HL-60 (cell line): ENCODE results near the gene DAAM2.

Experiments
- DNase-seq, 2 experiments: peaks; one replicate each; pipeline ENCODE4 v3.0.0-alpha.2; 2010 to 2020; ENCODE audit warnings: low read depth in 1 of 2, low spot score in 1 of 2
- H3K27ac ChIP-seq: fragments of 250-450 bp; sonication (Bioruptor Pico); replicated peaks from 2 replicates; pipeline ENCODE4 v1.5.1; 2020; ENCODE audit warnings: mild to moderate bottlenecking, moderate library complexity
- H3K27me3 ChIP-seq: fragments of 250-450 bp; sonication (Bioruptor Pico); 2 replicates; pipeline ENCODE4 v1.5.1; 2021; ENCODE audit warnings: mild to moderate bottlenecking, moderate library complexity; ENCODE audit not compliant: insufficient read depth, poor library complexity, severe bottlenecking
- H3K4me3 ChIP-seq: replicated peaks from 2 replicates; pipeline ENCODE4 v1.5.1; 2011; ENCODE audit warnings: mild to moderate bottlenecking, control low read depth, low read length; ENCODE audit not compliant: insufficient read depth
- GABPA ChIP-seq: IDR thresholded peaks from 2 replicates; pipeline ENCODE4 v1.6.1; 2012; ENCODE audit warnings: low read depth
- POLR2AphosphoS5 ChIP-seq: IDR thresholded peaks from 2 replicates; pipeline ENCODE4 v1.6.1; 2012; ENCODE audit warnings: low read depth
- SPI1 ChIP-seq: IDR thresholded peaks from 2 replicates; pipeline ENCODE4 v1.6.1; 2012; ENCODE audit warnings: low read depth, mild to moderate bottlenecking, borderline replicate concordance
- TF ChIP-seq, protein P1 (sequence below): IDR thresholded peaks from one replicate; pipeline ENCODE4 v1.5.1; 2011; ENCODE audit warnings: low read length, control low read depth, inconsistent platforms; ENCODE audit not compliant: insufficient read depth
- TF ChIP-seq, protein P2 (sequence below): IDR thresholded peaks from 2 replicates; pipeline ENCODE4 v1.6.1; 2012; ENCODE audit warnings: low read depth; ENCODE audit not compliant: insufficient replicate concordance

DAAM2 gene

DNA sequence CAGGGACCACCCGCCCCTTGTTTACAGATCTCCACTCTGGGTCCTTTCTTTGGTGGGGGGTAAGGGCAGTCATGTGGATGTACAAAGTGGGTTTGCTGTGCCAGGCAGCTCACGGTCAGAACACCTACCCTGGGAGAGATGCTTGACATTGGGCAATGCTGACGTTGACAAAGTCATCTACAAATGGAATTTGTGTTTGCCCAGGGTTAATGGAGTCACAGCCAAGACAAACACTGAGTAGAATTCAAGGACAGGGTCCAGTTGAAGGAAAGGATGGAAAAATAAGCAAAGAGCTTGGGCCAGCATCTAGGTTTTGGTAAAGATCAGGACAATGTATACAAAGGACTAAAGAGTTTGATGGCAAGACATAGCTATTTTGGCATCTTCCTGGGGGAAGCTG lies 87.4 kb downstream of the DAAM2 start:
- no peaks in the 10 kb centered on the region for H3K27me3 ChIP-seq
- H3K27ac ChIP-seq = no peak overlapping the region
- H3K4me3 ChIP-seq = no peak overlapping the region
- no peak for DNase-seq
- no peak for TF ChIP-seq POLR2AphosphoS5
- TF ChIP-seq, protein P1, sequence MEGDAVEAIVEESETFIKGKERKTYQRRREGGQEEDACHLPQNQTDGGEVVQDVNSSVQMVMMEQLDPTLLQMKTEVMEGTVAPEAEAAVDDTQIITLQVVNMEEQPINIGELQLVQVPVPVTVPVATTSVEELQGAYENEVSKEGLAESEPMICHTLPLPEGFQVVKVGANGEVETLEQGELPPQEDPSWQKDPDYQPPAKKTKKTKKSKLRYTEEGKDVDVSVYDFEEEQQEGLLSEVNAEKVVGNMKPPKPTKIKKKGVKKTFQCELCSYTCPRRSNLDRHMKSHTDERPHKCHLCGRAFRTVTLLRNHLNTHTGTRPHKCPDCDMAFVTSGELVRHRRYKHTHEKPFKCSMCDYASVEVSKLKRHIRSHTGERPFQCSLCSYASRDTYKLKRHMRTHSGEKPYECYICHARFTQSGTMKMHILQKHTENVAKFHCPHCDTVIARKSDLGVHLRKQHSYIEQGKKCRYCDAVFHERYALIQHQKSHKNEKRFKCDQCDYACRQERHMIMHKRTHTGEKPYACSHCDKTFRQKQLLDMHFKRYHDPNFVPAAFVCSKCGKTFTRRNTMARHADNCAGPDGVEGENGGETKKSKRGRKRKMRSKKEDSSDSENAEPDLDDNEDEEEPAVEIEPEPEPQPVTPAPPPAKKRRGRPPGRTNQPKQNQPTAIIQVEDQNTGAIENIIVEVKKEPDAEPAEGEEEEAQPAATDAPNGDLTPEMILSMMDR = no peak
- TF ChIP-seq, protein P2, sequence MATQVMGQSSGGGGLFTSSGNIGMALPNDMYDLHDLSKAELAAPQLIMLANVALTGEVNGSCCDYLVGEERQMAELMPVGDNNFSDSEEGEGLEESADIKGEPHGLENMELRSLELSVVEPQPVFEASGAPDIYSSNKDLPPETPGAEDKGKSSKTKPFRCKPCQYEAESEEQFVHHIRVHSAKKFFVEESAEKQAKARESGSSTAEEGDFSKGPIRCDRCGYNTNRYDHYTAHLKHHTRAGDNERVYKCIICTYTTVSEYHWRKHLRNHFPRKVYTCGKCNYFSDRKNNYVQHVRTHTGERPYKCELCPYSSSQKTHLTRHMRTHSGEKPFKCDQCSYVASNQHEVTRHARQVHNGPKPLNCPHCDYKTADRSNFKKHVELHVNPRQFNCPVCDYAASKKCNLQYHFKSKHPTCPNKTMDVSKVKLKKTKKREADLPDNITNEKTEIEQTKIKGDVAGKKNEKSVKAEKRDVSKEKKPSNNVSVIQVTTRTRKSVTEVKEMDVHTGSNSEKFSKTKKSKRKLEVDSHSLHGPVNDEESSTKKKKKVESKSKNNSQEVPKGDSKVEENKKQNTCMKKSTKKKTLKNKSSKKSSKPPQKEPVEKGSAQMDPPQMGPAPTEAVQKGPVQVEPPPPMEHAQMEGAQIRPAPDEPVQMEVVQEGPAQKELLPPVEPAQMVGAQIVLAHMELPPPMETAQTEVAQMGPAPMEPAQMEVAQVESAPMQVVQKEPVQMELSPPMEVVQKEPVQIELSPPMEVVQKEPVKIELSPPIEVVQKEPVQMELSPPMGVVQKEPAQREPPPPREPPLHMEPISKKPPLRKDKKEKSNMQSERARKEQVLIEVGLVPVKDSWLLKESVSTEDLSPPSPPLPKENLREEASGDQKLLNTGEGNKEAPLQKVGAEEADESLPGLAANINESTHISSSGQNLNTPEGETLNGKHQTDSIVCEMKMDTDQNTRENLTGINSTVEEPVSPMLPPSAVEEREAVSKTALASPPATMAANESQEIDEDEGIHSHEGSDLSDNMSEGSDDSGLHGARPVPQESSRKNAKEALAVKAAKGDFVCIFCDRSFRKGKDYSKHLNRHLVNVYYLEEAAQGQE = no peak
- no peak for TF ChIP-seq GABPA
- TF ChIP-seq SPI1 = no peak

DNA sequence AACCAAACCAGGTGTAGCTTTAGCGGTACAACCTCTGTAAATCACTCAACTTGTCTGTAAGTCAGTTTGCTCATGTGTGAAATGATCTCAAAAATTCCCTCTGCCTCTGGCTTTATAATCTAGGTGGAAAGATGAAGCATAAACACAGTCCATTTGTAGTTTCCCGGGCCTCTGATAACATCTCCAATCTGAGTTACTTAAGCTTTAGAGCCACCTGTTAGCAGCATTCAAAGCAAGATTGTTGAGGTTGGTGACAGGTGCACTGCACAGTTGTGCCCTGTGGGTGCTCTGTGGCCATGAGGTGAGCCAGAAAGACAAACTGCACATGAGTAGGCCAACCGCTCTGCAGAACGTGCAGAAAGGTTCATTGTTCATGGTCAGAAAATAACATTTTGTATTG lies 88.4 kb downstream of the DAAM2 start:
- no peaks in the 10 kb centered on the region for H3K27me3 ChIP-seq
- no peak overlapping the region for H3K27ac ChIP-seq
- TF ChIP-seq, protein P1 = no peak
- TF ChIP-seq, protein P2 = no peak
- TF ChIP-seq SPI1 (no peak), GABPA (no peak), POLR2AphosphoS5 (no peak)
- no peak overlapping the region for H3K4me3 ChIP-seq
- no peak for DNase-seq

DNA sequence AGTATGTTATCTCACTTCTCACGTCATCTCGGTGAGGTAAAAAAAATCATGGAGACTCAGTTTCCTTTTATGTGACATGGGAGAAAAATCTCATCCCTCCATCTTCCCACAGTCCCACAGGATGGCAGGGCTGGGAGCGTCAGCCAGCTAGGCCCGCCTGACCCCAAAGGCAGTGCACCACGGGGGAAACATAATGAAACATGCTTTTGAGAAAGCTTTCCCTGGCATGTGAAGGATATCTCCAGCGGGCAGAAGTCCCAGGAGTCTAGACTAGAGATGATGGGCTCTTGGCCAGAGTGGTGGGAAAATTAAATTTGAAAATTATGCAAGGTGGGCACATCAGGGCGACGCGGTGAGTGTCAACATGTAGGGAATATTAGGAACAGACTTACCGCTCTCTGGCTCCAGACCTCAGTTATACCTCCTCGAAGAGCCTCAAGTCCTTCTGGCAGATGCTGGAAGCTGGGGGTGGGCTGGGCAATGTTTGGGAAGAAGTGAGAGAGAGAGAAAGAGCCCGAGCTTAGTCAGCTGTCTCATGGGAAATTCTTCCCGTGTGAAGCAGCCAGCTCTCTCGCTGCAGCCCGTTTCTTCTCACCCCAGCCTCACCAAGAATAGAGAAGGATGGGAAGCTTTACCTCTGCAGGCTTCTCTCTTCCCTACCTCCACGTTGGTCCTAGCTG lies 89.8 kb downstream of the DAAM2 start:
- DNase-seq = no peak
- no peaks in the 10 kb centered on the region for H3K27me3 ChIP-seq
- no peak overlapping the region for H3K4me3 ChIP-seq
- no peak for TF ChIP-seq SPI1
- no peak overlapping the region for H3K27ac ChIP-seq

DNA sequence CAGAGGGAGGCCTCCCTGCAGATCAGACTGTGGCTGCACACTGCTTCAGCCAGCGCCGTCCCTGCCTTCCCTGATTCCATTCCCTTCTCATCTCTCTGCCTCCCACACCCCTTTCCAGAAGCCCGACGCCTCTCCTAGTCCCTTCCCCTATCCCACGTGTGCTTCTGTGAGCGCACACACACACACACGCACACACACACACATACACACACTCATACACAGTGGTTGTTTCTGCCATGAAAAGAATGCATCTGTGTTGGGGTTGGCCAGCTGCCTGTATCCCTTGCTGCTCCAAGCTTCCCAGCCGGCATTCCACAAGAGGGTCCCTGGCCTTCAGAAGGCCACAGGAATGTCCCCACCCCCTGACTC lies 90.3 kb downstream of the DAAM2 start:
- Histone ChIP-seq H3K4me3 (no peak overlapping the region), H3K27me3 (no peaks in the 10 kb centered on the region), H3K27ac (no peak overlapping the region)
- TF ChIP-seq, protein P2 = no peak
- TF ChIP-seq GABPA (no peak), SPI1 (no peak), POLR2AphosphoS5 (no peak)
- TF ChIP-seq, protein P1 = no peak
- DNase-seq = no peak
